Naive thymus-derived CD4-positive, alpha-beta T cell (primary cell): ENCODE measurements around the gene MYCT1. TPM values are rescaled to one million over a fixed set of nuclear protein-coding genes. Genes with fewer than 3 reads are reported as not detected.
"Not testable (repeated sequence)": the region's sequence is repeated elsewhere in the genome, so short reads cannot be mapped to it uniquely, and the experiment has no call there.

Experiments used
- ATAC-seq: fragments of 150-1000 bp; cut with Tn5 transposase; 2 replicates; pipeline ENCODE4 v1.10.0; 2021; ENCODE audit warnings: mild to moderate bottlenecking, moderate library complexity
- CTCF ChIA-PET: fragments of 350-600 bp; sonication (Branson Sonifier 250); formaldehyde crosslinking; loops from one replicate; lab custom pipeline; 2021; ENCODE audit warnings: antibody characterized with exemption; lab: Charles Lee
- POLR2A ChIA-PET: fragments of 350-600 bp; sonication (Branson Sonifier 250); formaldehyde crosslinking; loops from one replicate; lab custom pipeline; 2021; ENCODE audit warnings: antibody characterized with exemption, inconsistent platforms; lab: Charles Lee
- DNase-seq, 9 donors: peaks; one replicate each; pipeline versions ENCODE4 v3.0.0 to v3.0.0-alpha.2; 2020 to 2022; ENCODE audit warnings: mixed read lengths in 1 of 9
- H3K27ac ChIP-seq: one replicate; pipeline ENCODE4 v1.7.0; 2013; ENCODE audit warnings: mild to moderate bottlenecking, low read depth, low read length, moderate library complexity
- H3K27me3 ChIP-seq, 2 donors: one replicate each; pipeline ENCODE4 v1.7.0; 2013; ENCODE audit warnings: low read length in 2 of 2, mild to moderate bottlenecking in 2 of 2, moderate library complexity in 2 of 2; ENCODE audit not compliant: control insufficient read depth in 2 of 2, insufficient read depth in 2 of 2
- H3K36me3 ChIP-seq, 3 experiments: 1 replicate in 2 of 3; 2 replicates in 1 of 3; pipeline ENCODE4 v1.7.0; 2013; ENCODE audit warnings: low read length in 3 of 3, mild to moderate bottlenecking in 3 of 3, moderate library complexity in 1 of 3; ENCODE audit not compliant: insufficient read depth in 3 of 3, control insufficient read depth in 2 of 3
- H3K4me1 ChIP-seq, 2 donors: one replicate each; pipeline ENCODE4 v1.7.0; 2013; ENCODE audit warnings: low read length in 2 of 2, mild to moderate bottlenecking in 2 of 2, moderate library complexity in 1 of 2; ENCODE audit not compliant: control insufficient read depth in 2 of 2, insufficient read depth in 2 of 2
- H3K4me3 ChIP-seq: 2 replicates; pipeline ENCODE4 v1.7.0; 2013; ENCODE audit warnings: mild to moderate bottlenecking, low read length
- H3K9me3 ChIP-seq, 3 experiments: 1 replicate in 2 of 3; 2 replicates in 1 of 3; pipeline ENCODE4 v1.7.0; 2013; ENCODE audit warnings: low read length in 3 of 3; ENCODE audit not compliant: control insufficient read depth in 2 of 3
- H3K27ac Mint-ChIP-seq, 9 donors: one replicate each; pipeline ENCODE4 v1.8.0; 2020 to 2022; ENCODE audit warnings: mixed read lengths in 9 of 9, mild to moderate bottlenecking in 8 of 9, moderate library complexity in 5 of 9, inconsistent platforms in 2 of 9
- H3K27me3 Mint-ChIP-seq, 5 donors: one replicate each; pipeline ENCODE4 v1.8.0; 2021 to 2022; ENCODE audit warnings: mixed read lengths in 5 of 5, mild to moderate bottlenecking in 1 of 5
- H3K36me3 Mint-ChIP-seq, 5 donors: one replicate each; pipeline ENCODE4 v1.8.0; 2020 to 2022; ENCODE audit warnings: mixed read lengths in 5 of 5, mild to moderate bottlenecking in 3 of 5, inconsistent platforms in 1 of 5
- H3K4me1 Mint-ChIP-seq, 7 donors: one replicate each; pipeline ENCODE4 v1.8.0; 2020 to 2022; ENCODE audit warnings: mixed read lengths in 7 of 7, mild to moderate bottlenecking in 3 of 7, inconsistent platforms in 1 of 7
- H3K4me3 Mint-ChIP-seq, 10 donors: one replicate each; pipeline ENCODE4 v1.8.0; 2020 to 2022; ENCODE audit warnings: mild to moderate bottlenecking in 10 of 10, mixed read lengths in 10 of 10, moderate library complexity in 6 of 10, inconsistent platforms in 2 of 10
- H3K9me3 Mint-ChIP-seq, 11 donors: one replicate each; pipeline ENCODE4 v1.8.0; 2020 to 2022; ENCODE audit warnings: mixed read lengths in 11 of 11, mild to moderate bottlenecking in 4 of 11, inconsistent platforms in 1 of 11, moderate library complexity in 1 of 11
- intact Hi-C, 2 donors: fragments of 100-400 bp; cut with micrococcal nuclease; formaldehyde crosslinking; loops; one replicate each; pipeline ENCODE4 v1.15.1; 2023
- polyA plus RNA-seq, 2 donors: library from polyadenylated mRNA; unstranded; fragments of 300-500 nt; fragmentation: Illumina TruSeq; gene quantifications; one replicate each; pipeline ENCODE4 v1.2.3, GENCODE V29; 2021
- total RNA-seq, 6 experiments: library from RNA in 5 of 6; stranded (reverse) in 5 of 6; gene quantifications; 1 replicate in 5 of 6; 2 replicates in 1 of 6; pipeline ENCODE4 v1.2.3 and lab custom pipeline; 2021 to 2026

The MYCT1 gene
- total and polyA plus RNA-seq, 7 experiments from 2014 or later: 0.24 to 1.0 TPM; not detected in 5

- ATAC-seq: no peak
- H3K27ac Mint-ChIP-seq: no peak overlapping the region
- no peaks in the 10 kb centered on the region for H3K4me1 Mint-ChIP-seq
Observed at GRCh38 chr6:152680151-152680550, 17.5 kb upstream of the MYCT1 start.

GRCh38 chr6:152680879-152681517, 16.7 kb upstream of the MYCT1 start:
- no peaks in the 10 kb centered on the region for H3K36me3 ChIP-seq
- H3K4me3 ChIP-seq: no peak overlapping the region
- H3K27me3 Mint-ChIP-seq: peaks cover 0 to 16% (median 11%) of the 10 kb centered on the region in 5 donors
- H3K27me3 ChIP-seq: no peaks in the 10 kb centered on the region
- no peaks in the 10 kb centered on the region for H3K36me3 Mint-ChIP-seq
- H3K9me3 ChIP-seq: no peaks in the 10 kb centered on the region
- H3K27ac Mint-ChIP-seq: no peak overlapping the region
- H3K27ac ChIP-seq: no peak overlapping the region
- POLR2A ChIA-PET: no interaction called here
- no peak overlapping the region for H3K4me3 Mint-ChIP-seq
- no peaks in the 10 kb centered on the region for H3K4me1 ChIP-seq
- peaks cover 0 to 3% (median 0%) of the 10 kb centered on the region in 11 donors for H3K9me3 Mint-ChIP-seq
- CTCF ChIA-PET: no interaction called here
- DNase-seq (no peak), ATAC-seq (no peak)
- intact Hi-C loops: no loop called here
- H3K4me1 Mint-ChIP-seq: no peaks in the 10 kb centered on the region

More at GRCh38 chr6:152680151-152680550, 17.5 kb upstream of the MYCT1 start:
- no peak overlapping the region for H3K4me3 Mint-ChIP-seq
- Histone ChIP-seq H3K4me3 (no peak overlapping the region), H3K4me1 (no peaks in the 10 kb centered on the region), H3K27me3 (no peaks in the 10 kb centered on the region), H3K27ac (no peak overlapping the region), H3K36me3 (no peaks in the 10 kb centered on the region), H3K9me3 (no peaks in the 10 kb centered on the region)
- intact Hi-C loops: no loop called here
- peaks cover 0 to 19% (median 12%) of the 10 kb centered on the region in 5 donors for H3K27me3 Mint-ChIP-seq
- H3K9me3 Mint-ChIP-seq: peaks cover 0 to 4% (median 0%) of the 10 kb centered on the region in 11 donors
- no peaks in the 10 kb centered on the region for H3K36me3 Mint-ChIP-seq
- no peak for DNase-seq
- POLR2A ChIA-PET: no interaction called here
- CTCF ChIA-PET: no interaction called here

- intact Hi-C loops: no loop called here
- no peak overlapping the region for H3K27ac ChIP-seq
Observed at GRCh38 chr6:152682141-152682540, 15.6 kb upstream of the MYCT1 start.

GRCh38 chr6:152682935-152683334, 14.8 kb upstream of the MYCT1 start:
- H3K4me3 Mint-ChIP-seq, H3K27ac Mint-ChIP-seq, H3K4me1 ChIP-seq, H3K36me3 ChIP-seq, POLR2A ChIA-PET, H3K36me3 Mint-ChIP-seq, H3K4me1 Mint-ChIP-seq, H3K4me3 ChIP-seq, CTCF ChIA-PET, H3K9me3 Mint-ChIP-seq, H3K27me3 ChIP-seq, ATAC-seq, DNase-seq, H3K27ac ChIP-seq, H3K9me3 ChIP-seq, intact Hi-C loops: not testable (repeated sequence)
- peaks cover 0 to 16% (median 6%) of the 10 kb centered on the region in 5 donors for H3K27me3 Mint-ChIP-seq

More at GRCh38 chr6:152682141-152682540, 15.6 kb upstream of the MYCT1 start:
- Mint-ChIP-seq H3K4me3 (no peak overlapping the region), H3K36me3 (no peaks in the 10 kb centered on the region), H3K27me3 (peaks cover 0 to 16% (median 10%) of the 10 kb centered on the region in 5 donors), H3K4me1 (no peaks in the 10 kb centered on the region), H3K27ac (peak overlapping the region in 1 of 9 donors; percentile 53), H3K9me3 (peaks cover 0 to 3% (median 0%) of the 10 kb centered on the region in 11 donors)
- H3K36me3 ChIP-seq: no peaks in the 10 kb centered on the region
- CTCF ChIA-PET: no interaction called here
- ATAC-seq: no peak
- no peaks in the 10 kb centered on the region for H3K9me3 ChIP-seq
- no peak overlapping the region for H3K4me3 ChIP-seq
- DNase-seq: no peak
- H3K27me3 ChIP-seq: no peaks in the 10 kb centered on the region
- H3K4me1 ChIP-seq: no peaks in the 10 kb centered on the region
- POLR2A ChIA-PET: no interaction called here

- no peak overlapping the region for H3K4me3 Mint-ChIP-seq
Observed at GRCh38 chr6:152685819-152686218, 11.9 kb upstream of the MYCT1 start.

GRCh38 chr6:152695372-152696045, 2.2 kb upstream of the MYCT1 start:
- Histone ChIP-seq H3K4me3 (no peak overlapping the region), H3K27me3 (peaks cover 0 to 7% of the 10 kb centered on the region in 2 donors), H3K27ac (no peak overlapping the region), H3K9me3 (no peaks in the 10 kb centered on the region), H3K4me1 (no peaks in the 10 kb centered on the region), H3K36me3 (no peaks in the 10 kb centered on the region)
- Mint-ChIP-seq H3K4me1 (no peaks in the 10 kb centered on the region), H3K4me3 (no peak overlapping the region), H3K27me3 (peaks cover 9 to 32% (median 16%) of the 10 kb centered on the region in 5 donors), H3K36me3 (no peaks in the 10 kb centered on the region), H3K9me3 (peaks cover 0 to 4% (median 0%) of the 10 kb centered on the region in 11 donors), H3K27ac (no peak overlapping the region)
- intact Hi-C loops: no loop called here
- ChIA-PET POLR2A (no interaction called here), CTCF (no interaction called here)
- no peak for DNase-seq
- peak; percentile 68 for ATAC-seq

More at GRCh38 chr6:152685819-152686218, 11.9 kb upstream of the MYCT1 start:
- Histone ChIP-seq H3K27me3 (no peaks in the 10 kb centered on the region), H3K36me3 (no peaks in the 10 kb centered on the region), H3K9me3 (no peaks in the 10 kb centered on the region), H3K4me1 (no peaks in the 10 kb centered on the region), H3K27ac (no peak overlapping the region), H3K4me3 (no peak overlapping the region)
- ChIA-PET CTCF (no interaction called here), POLR2A (no interaction called here)
- Mint-ChIP-seq H3K27ac (no peak overlapping the region), H3K27me3 (peaks cover 0 to 4% (median under 1%) of the 10 kb centered on the region in 5 donors), H3K4me1 (no peaks in the 10 kb centered on the region), H3K36me3 (no peaks in the 10 kb centered on the region), H3K9me3 (no peaks in the 10 kb centered on the region)
- DNase-seq (no peak), ATAC-seq (no peak)
- intact Hi-C loops: no loop called here
